ENCODE data around the gene PRRG3.

PRRG3 gene

DNA sequence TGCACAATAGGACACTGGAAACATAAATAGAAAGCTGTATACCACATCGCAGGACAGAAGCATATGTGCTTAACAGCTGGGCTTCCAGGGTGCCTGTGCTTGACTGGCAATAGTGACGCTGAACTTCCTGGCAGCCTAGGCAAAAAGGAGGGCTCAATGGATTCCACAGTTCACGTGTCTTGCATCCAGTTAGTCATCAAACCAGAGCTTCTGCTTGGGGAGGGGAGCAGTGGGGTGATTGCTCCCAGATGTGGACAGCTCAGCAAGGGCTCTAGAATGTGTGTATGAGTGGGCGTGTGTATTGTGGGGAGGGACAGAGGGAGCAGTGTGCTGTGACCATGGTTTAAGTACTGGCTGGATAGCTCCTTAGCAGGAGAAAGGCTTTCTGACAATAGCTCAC lies 2.3 kb downstream of the PRRG3 start:
- no peaks in the 10 kb centered on the region for H3K4me1 ChIP-seq
- no peak for DNase-seq
- H3K27me3 ChIP-seq = no peaks in the 10 kb centered on the region
- H3K4me3 ChIP-seq (ENCODE audit: low read depth, low read length) = no peak overlapping the region
- TF ChIP-seq, protein P1, sequence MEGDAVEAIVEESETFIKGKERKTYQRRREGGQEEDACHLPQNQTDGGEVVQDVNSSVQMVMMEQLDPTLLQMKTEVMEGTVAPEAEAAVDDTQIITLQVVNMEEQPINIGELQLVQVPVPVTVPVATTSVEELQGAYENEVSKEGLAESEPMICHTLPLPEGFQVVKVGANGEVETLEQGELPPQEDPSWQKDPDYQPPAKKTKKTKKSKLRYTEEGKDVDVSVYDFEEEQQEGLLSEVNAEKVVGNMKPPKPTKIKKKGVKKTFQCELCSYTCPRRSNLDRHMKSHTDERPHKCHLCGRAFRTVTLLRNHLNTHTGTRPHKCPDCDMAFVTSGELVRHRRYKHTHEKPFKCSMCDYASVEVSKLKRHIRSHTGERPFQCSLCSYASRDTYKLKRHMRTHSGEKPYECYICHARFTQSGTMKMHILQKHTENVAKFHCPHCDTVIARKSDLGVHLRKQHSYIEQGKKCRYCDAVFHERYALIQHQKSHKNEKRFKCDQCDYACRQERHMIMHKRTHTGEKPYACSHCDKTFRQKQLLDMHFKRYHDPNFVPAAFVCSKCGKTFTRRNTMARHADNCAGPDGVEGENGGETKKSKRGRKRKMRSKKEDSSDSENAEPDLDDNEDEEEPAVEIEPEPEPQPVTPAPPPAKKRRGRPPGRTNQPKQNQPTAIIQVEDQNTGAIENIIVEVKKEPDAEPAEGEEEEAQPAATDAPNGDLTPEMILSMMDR (IDR thresholded peaks at IDR 0.05; ENCODE audit: low read depth, low read length) = no peak
- no peaks in the 10 kb centered on the region for H3K9me3 ChIP-seq
- H3K36me3 ChIP-seq = no peaks in the 10 kb centered on the region

DNA sequence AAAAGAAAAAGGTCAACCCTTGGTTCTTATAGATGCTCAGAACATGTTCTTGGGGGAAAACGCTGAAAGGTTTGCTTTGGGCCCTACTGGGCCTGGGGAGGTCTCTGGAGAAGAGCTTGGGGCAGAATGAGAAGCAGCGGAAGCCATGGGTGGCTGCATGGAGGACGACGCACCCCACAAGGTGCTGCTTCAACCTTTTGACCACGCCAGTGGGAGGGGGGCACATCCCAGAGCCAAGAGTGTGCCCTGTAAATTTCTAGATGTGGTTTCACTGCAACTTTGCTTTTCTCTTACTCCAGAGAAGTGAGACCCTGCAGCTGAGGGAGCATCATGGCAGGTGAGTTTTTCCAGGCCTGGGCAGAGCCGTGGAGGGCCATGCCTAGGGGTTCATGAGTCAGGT lies 3.2 kb downstream of the PRRG3 start:
- Histone ChIP-seq H3K9me3 (no peaks in the 10 kb centered on the region), H3K4me1 (no peaks in the 10 kb centered on the region), H3K27me3 (no peaks in the 10 kb centered on the region), H3K36me3 (no peaks in the 10 kb centered on the region), H3K4me3 (ENCODE audit: low read depth, low read length) (no peak overlapping the region)
- TF ChIP-seq, protein P1 (IDR thresholded peaks at IDR 0.05; ENCODE audit: low read depth, low read length) = no peak
- DNase-seq = no peak

DNA sequence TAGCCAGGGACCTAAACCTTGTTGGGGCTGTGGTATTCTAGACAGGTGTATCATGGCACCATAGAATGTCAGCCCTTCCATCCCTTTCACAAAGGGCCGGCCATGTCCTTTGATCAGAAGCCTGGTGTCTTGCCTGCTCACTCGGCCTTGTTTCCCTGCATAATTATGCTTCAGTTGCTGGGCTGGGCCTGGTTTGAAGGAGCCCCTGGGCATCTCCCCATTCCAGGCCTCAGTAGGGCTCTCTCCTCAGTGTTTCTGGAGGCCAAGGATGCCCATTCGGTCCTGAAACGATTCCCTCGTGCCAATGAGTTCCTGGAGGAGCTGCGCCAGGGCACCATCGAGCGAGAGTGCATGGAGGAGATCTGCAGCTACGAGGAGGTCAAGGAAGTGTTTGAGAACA lies 4.5 kb downstream of the PRRG3 start:
- Histone ChIP-seq H3K9me3 (no peaks in the 10 kb centered on the region), H3K36me3 (no peaks in the 10 kb centered on the region), H3K4me1 (no peaks in the 10 kb centered on the region), H3K27me3 (no peaks in the 10 kb centered on the region), H3K4me3 (ENCODE audit: low read depth, low read length) (no peak overlapping the region)
- TF ChIP-seq, protein P1 (IDR thresholded peaks at IDR 0.05; ENCODE audit: low read depth, low read length) = no peak
- no peak for DNase-seq

DNA sequence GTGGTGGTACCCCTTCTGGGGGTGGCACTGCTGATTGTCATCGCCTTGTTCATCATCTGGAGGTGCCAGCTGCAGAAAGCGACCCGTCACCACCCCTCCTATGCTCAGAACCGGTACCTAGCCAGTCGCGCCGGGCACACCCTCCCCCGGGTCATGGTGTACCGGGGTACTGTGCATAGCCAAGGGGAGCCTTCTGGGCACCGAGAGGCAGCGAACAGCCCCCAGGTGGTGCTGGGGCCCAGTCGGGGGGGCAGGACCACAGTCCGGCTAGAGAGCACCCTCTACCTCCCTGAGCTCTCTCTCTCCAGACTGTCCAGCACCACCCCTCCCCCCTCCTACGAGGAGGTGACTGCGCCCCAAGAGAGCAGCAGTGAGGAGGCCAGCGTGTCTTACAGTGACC lies 5.3 kb downstream of the PRRG3 start:
- TF ChIP-seq, protein P1 (IDR thresholded peaks at IDR 0.05; ENCODE audit: low read depth, low read length) = no peak
- Histone ChIP-seq H3K36me3 (no peaks in the 10 kb centered on the region), H3K9me3 (no peaks in the 10 kb centered on the region), H3K27me3 (no peaks in the 10 kb centered on the region), H3K4me1 (no peaks in the 10 kb centered on the region), H3K4me3 (ENCODE audit: low read depth, low read length) (no peak overlapping the region)
- no peak for DNase-seq

DNA sequence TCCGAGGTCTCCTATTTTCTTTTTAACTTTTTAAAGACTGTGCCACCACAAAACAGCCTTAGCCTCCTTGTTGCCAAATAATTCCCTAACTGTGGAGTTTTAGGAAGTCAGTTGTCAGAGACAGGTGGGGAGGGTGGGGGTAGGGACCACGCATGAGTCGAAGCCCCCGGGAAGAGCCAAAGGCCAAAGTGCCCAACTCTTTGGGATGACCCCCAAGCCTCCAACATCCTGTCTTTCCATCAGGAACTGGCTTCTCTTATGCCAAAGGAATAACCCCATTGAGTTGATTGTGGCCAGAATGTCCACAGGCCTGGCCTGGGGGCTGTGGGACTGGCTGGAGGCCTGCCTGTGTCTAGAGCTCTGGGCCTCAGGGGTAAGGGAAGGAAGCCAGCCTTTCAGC lies 5.8 kb downstream of the PRRG3 start:
- no peaks in the 10 kb centered on the region for H3K9me3 ChIP-seq
- no peaks in the 10 kb centered on the region for H3K36me3 ChIP-seq
- TF ChIP-seq, protein P1 (IDR thresholded peaks at IDR 0.05; ENCODE audit: low read depth, low read length) = no peak
- no peaks in the 10 kb centered on the region for H3K4me1 ChIP-seq
- no peaks in the 10 kb centered on the region for H3K27me3 ChIP-seq
- no peak overlapping the region for H3K4me3 ChIP-seq (ENCODE audit: low read depth, low read length)
- no peak for DNase-seq

DNA sequence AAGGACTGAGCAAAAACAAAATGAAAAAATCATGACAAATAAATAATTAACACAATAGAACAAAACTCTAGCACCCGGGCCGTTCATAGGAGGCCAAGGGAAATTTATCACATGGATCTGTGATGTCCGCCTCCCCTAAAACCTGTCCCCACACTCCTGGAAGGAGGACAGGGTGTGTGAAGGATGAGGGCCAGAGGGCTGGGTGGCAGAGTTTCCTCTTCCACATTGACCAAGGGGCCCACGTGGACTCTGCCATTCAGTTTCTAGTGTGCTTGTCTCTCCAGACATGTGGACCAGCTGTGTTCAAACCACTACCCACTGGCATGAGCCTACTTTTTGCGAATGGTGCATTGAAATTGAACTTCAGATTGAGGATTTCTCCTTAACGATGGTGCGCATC lies 6.3 kb downstream of the PRRG3 start:
- Histone ChIP-seq H3K4me1 (no peaks in the 10 kb centered on the region), H3K9me3 (no peaks in the 10 kb centered on the region), H3K36me3 (no peaks in the 10 kb centered on the region), H3K4me3 (ENCODE audit: low read depth, low read length) (no peak overlapping the region), H3K27me3 (no peaks in the 10 kb centered on the region)
- TF ChIP-seq, protein P1 (IDR thresholded peaks at IDR 0.05; ENCODE audit: low read depth, low read length) = no peak
- no peak for DNase-seq
